Measurements from ENCODE around the gene TDRD12.

DNA sequence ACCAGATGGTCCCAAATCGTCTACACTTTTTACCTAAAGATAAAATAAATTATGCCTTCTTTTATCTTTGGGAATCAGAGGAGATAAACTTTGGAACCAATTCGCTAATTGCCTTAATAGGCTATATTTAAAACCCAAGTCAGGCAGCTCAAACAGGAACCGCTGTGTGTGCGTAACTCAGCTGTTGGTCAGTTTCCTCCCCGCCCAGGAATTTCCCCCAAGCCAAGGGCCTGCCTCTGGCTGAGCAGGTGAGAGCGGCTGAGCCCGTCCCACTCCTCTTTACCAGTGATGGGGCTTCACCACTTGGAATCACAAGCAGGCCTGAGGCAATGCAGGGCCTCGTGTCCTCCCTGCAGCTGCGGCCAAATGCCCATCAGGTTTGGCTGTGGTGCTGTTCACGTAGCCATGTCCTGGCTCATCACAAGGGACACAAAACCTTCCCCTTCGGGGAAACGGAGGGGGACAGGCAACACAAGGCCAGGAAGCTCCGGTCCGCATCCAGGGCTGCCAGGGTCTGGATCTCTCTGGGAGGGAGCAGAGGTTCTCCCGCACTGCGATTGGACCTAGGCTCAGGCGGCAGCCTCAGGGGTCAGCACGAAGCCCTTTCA lies 150.5 kb downstream of the TDRD12 start:
- TF ChIP-seq, protein P1, sequence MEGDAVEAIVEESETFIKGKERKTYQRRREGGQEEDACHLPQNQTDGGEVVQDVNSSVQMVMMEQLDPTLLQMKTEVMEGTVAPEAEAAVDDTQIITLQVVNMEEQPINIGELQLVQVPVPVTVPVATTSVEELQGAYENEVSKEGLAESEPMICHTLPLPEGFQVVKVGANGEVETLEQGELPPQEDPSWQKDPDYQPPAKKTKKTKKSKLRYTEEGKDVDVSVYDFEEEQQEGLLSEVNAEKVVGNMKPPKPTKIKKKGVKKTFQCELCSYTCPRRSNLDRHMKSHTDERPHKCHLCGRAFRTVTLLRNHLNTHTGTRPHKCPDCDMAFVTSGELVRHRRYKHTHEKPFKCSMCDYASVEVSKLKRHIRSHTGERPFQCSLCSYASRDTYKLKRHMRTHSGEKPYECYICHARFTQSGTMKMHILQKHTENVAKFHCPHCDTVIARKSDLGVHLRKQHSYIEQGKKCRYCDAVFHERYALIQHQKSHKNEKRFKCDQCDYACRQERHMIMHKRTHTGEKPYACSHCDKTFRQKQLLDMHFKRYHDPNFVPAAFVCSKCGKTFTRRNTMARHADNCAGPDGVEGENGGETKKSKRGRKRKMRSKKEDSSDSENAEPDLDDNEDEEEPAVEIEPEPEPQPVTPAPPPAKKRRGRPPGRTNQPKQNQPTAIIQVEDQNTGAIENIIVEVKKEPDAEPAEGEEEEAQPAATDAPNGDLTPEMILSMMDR (IDR thresholded peaks at IDR 0.05), result no peak
- TF ChIP-seq POLR2A (IDR thresholded peaks at IDR 0.05), result no peak
- no peak for TF ChIP-seq POLR2AphosphoS5 (IDR thresholded peaks at IDR 0.05)
